ENCODE results near the gene RASL11A. TPM values are rescaled to one million over a fixed set of nuclear protein-coding genes. Genes with fewer than 3 reads are reported as not detected.
"Not testable (repeated sequence)": the region's sequence is repeated elsewhere in the genome, so short reads cannot be mapped to it uniquely, and the experiment has no call there.

Gene RASL11A
- total RNA-seq, 2 donors from 2014 or later, result 0.95 to 1.1 TPM

DNA sequence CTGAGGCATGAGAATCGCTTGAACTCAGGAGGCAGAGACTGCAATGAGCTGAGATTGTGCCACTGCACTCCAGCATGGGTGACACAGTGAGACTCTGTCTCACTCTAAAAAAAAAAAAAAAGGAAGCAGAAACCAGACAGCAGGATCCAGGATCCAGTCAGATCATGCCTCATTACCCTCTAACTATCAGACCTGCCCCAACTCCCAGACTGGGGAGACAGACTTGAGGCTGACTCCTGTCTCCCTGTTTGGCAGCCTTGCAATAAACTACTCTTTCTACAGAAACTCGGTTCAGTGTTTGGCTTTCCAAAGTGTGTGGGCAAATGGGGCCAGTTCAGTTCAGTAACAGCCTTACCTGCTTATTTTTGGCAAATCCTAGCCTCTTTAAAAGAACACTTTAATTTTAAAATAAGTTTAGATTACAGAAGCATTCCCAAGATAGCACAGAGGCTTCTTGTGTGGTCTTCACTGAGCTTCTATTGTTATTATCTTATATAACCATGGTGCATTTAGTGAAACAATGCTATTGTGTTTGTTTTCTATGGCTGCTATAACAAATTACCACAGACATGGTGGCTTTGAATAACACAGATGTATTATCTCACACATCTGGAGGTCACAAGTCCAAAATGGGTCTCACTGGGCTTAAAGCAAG is 18.5 kb downstream of the RASL11A start:
- no peaks in the 10 kb centered on the region for H3K36me3 ChIP-seq (ENCODE audit: control insufficient read depth, insufficient read depth, low read length)
- H3K36me3 Mint-ChIP-seq (ENCODE audit: low read depth), result no peaks in the 10 kb centered on the region
- no peak overlapping the region for H3K27ac Mint-ChIP-seq
- no peak overlapping the region for H3K9ac ChIP-seq (ENCODE audit: extremely low read depth, low read length, poor library complexity, severe bottlenecking)
- H3K27ac ChIP-seq (ENCODE audit: low read depth, low read length), result no peak overlapping the region
- no peaks in the 10 kb centered on the region for H3K4me1 ChIP-seq (ENCODE audit: control insufficient read depth, insufficient read depth, low read length)
- H3K4me3 ChIP-seq (ENCODE audit: low read length), result no peak overlapping the region
- peaks cover 3% of the 10 kb centered on the region for H3K27me3 Mint-ChIP-seq (ENCODE audit: insufficient read depth)
- TF ChIP-seq CTCF (conservative IDR thresholded peaks at IDR 0.05), result no peak
- peaks cover 2% of the 10 kb centered on the region for H3K9me3 Mint-ChIP-seq
- no peaks in the 10 kb centered on the region for H3K4me1 Mint-ChIP-seq
- WGBS, 2 experiments (ENCODE audit: insufficient coverage in 1 of 2, insufficient read length in 1 of 2), result 93 to 100% methylated on average over 2 of the region's 2 CpGs
- H3K4me3 Mint-ChIP-seq, result no peak overlapping the region
- H3K9me3 ChIP-seq (ENCODE audit: control insufficient read depth, low read length), result no peaks in the 10 kb centered on the region
- H3K27me3 ChIP-seq (ENCODE audit: control insufficient read depth, insufficient read depth, low read length, poor library complexity, severe bottlenecking), result no peaks in the 10 kb centered on the region
- DNase-seq, result no peak

- H3K9me3 ChIP-seq (ENCODE audit: control insufficient read depth, low read length), result no peaks in the 10 kb centered on the region
- Mint-ChIP-seq H3K27me3 (ENCODE audit: insufficient read depth) (peaks cover 3% of the 10 kb centered on the region), H3K36me3 (ENCODE audit: low read depth) (no peaks in the 10 kb centered on the region), H3K4me3 (no peak overlapping the region), H3K27ac (no peak overlapping the region), H3K4me1 (no peaks in the 10 kb centered on the region), H3K9me3 (peaks cover 2% of the 10 kb centered on the region)
- no peaks in the 10 kb centered on the region for H3K4me1 ChIP-seq (ENCODE audit: control insufficient read depth, insufficient read depth, low read length)
- no peaks in the 10 kb centered on the region for H3K36me3 ChIP-seq (ENCODE audit: control insufficient read depth, insufficient read depth, low read length)
- DNase-seq, result peak; percentile 53
- no peak overlapping the region for H3K9ac ChIP-seq (ENCODE audit: extremely low read depth, low read length, poor library complexity, severe bottlenecking)
- no peak for TF ChIP-seq CTCF (conservative IDR thresholded peaks at IDR 0.05)
- no peak overlapping the region for H3K27ac ChIP-seq (ENCODE audit: low read depth, low read length)
- 89 to 95% methylated on average over 3 to 4 of the region's 4 CpGs for WGBS, 2 experiments (ENCODE audit: insufficient coverage in 1 of 2, insufficient read length in 1 of 2)
- H3K4me3 ChIP-seq (ENCODE audit: low read length), result no peak overlapping the region
- H3K27me3 ChIP-seq (ENCODE audit: control insufficient read depth, insufficient read depth, low read length, poor library complexity, severe bottlenecking), result no peaks in the 10 kb centered on the region
These were observed 20.1 kb downstream of the RASL11A start for GRCh38 chr13:27290715-27291114.

DNA sequence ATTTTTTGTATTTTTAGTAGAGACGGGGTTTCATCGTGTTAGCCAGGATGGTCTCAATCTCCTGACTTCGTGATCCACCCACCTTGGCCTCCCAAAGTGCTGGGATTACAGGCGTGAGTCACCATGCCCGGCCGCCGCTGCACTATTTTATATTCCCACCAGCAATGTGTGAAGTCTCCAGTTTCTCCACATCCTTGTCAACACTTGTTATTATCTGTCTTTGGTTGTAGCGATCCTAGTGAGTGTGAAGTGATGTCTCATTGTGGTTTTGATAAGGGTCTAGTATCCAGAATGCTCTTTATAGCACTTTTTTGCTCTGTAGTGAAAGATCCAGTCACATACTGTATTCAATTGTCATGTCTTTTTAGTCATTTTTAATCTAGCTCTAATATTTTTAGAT is 21.3 kb downstream of the RASL11A start:
- H3K27ac Mint-ChIP-seq; H3K27ac ChIP-seq (ENCODE audit: low read depth, low read length); H3K36me3 ChIP-seq (ENCODE audit: control insufficient read depth, insufficient read depth, low read length); H3K4me1 ChIP-seq (ENCODE audit: control insufficient read depth, insufficient read depth, low read length); H3K4me3 Mint-ChIP-seq; H3K9me3 ChIP-seq (ENCODE audit: control insufficient read depth, low read length); H3K4me1 Mint-ChIP-seq; H3K9me3 Mint-ChIP-seq; H3K4me3 ChIP-seq (ENCODE audit: low read length); H3K27me3 Mint-ChIP-seq (ENCODE audit: insufficient read depth); H3K36me3 Mint-ChIP-seq (ENCODE audit: low read depth); H3K27me3 ChIP-seq (ENCODE audit: control insufficient read depth, insufficient read depth, low read length, poor library complexity, severe bottlenecking); H3K9ac ChIP-seq (ENCODE audit: extremely low read depth, low read length, poor library complexity, severe bottlenecking); DNase-seq: not testable (repeated sequence)
- 90 to 100% methylated on average over 1 to 7 of the region's 8 CpGs for WGBS, 2 experiments (ENCODE audit: insufficient coverage in 1 of 2, insufficient read length in 1 of 2)

Data from endodermal cell (in vitro differentiated cells).